ENCODE results near the gene CRACDL.
A peak's percentile ranks its signal among the peaks of the same experiment; 100 is the strongest.

DNA sequence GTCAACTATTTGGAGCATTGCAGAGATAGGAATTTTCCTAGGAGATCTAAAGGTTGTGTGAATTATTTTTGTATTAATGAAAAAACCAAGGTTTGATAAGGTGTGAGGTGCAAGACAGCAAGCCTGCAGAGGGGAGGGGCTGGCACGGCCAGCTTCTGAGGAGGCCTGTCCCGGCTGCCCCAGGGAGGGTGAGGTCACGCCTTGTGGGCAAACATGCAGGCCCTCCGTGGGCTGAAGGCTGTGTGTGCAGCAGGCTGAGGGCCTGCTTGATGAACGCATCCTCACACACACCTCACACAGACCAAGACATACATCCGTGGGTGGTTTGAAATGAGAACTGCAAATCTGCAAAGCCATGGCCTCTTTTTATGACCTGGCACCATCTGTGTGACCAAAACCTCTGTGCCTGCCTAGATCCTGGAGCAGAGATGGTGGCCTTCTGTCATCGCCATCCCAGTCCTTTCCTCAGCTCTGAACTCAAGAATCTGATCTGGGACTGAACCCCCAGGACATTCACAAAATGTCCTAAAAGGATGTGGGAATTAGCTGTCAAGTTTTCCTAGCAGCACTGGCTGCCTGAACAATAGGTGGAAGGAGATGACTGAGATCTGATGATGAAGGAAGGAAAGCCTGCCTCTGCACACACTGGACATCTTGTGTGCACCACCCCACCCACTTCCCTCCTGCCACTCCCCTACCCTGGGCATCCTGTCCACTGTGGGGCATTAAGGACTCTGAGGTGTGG is 102.7 kb downstream of the CRACDL start:
- TF ChIP-seq, protein P1, sequence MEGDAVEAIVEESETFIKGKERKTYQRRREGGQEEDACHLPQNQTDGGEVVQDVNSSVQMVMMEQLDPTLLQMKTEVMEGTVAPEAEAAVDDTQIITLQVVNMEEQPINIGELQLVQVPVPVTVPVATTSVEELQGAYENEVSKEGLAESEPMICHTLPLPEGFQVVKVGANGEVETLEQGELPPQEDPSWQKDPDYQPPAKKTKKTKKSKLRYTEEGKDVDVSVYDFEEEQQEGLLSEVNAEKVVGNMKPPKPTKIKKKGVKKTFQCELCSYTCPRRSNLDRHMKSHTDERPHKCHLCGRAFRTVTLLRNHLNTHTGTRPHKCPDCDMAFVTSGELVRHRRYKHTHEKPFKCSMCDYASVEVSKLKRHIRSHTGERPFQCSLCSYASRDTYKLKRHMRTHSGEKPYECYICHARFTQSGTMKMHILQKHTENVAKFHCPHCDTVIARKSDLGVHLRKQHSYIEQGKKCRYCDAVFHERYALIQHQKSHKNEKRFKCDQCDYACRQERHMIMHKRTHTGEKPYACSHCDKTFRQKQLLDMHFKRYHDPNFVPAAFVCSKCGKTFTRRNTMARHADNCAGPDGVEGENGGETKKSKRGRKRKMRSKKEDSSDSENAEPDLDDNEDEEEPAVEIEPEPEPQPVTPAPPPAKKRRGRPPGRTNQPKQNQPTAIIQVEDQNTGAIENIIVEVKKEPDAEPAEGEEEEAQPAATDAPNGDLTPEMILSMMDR (IDR thresholded peaks at IDR 0.05; ENCODE audit: extremely low read depth in 1 of 2, insufficient read depth in 1 of 2, low read depth in 1 of 2, low read length in 2 of 2) = no peak
- TF ChIP-seq POLR2A (IDR thresholded peaks at IDR 0.05; ENCODE audit: low read depth, low read length) = peak; percentile 76
- TF ChIP-seq POLR2AphosphoS5 (IDR thresholded peaks at IDR 0.05; ENCODE audit: insufficient read depth, low read depth, low read length) = peak; percentile 85
- no peak for TF ChIP-seq EZH2 (IDR thresholded peaks at IDR 0.05; ENCODE audit: borderline replicate concordance, low read depth, low read length, severe bottlenecking)
- peak; percentile 91 for TF ChIP-seq FOS (IDR thresholded peaks at IDR 0.05; ENCODE audit: borderline replicate concordance, insufficient read depth, low read length)
- TF ChIP-seq MYC (IDR thresholded peaks at IDR 0.05; ENCODE audit: low read depth, low read length) = peak; percentile 60
- TF ChIP-seq, protein P2, sequence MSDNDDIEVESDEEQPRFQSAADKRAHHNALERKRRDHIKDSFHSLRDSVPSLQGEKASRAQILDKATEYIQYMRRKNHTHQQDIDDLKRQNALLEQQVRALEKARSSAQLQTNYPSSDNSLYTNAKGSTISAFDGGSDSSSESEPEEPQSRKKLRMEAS (IDR thresholded peaks at IDR 0.05; ENCODE audit: insufficient read depth, insufficient read length) = no peak
- TF ChIP-seq JUN (IDR thresholded peaks at IDR 0.05; ENCODE audit: borderline replicate concordance, insufficient read depth, insufficient read length, low read depth) = peak; percentile 69
- peak; percentile 85 for TF ChIP-seq GATA2 (IDR thresholded peaks at IDR 0.05; ENCODE audit: insufficient read depth, insufficient read length, low read depth, low read length)
